Measurements from ENCODE around the gene ANKRD36C. TPM values are rescaled to one million over a fixed set of nuclear protein-coding genes. Genes with fewer than 3 reads are reported as not detected.
"Not testable (repeated sequence)": the region's sequence is repeated elsewhere in the genome, so short reads cannot be mapped to it uniquely, and the experiment has no call there.

ANKRD36C gene
- total and polyA plus RNA-seq, 2 of the 4 experiments (the other 2 are of a cell fraction): 2.2 to 27.1 TPM

DNA sequence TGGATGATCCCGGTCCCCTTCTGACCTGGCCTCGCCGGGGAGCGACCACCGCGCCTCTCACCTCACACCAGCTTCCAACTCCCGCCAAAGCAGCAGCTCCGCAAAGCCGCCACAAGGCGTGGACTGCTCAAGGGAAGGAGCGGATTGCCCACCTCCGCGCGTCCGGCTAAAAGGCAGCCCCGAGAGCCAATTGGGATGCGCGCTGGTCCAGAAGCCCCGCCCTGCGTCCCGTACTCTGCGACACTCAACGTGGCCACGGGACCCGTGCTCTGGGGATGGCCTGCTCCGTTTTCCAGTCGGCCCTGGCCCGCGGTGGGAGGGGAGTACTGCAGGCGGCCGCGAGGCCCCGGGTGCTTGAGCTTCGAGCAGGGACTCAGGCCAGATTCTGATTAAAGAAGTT is 43.2 kb upstream of the ANKRD36C start, which contains the start of gene GPAT2:
GPAT2 (minus strand) TSS at position 125 of the 400 bp plus-strand sequence. CDS start 2,557 bp downstream, outside the sequence.
- H3K9ac ChIP-seq (ENCODE audit: low read depth, low read length); H2BK15ac ChIP-seq (ENCODE audit: low read depth, low read length); H4K5ac ChIP-seq (ENCODE audit: low read depth, low read length); H2BK120ac ChIP-seq (ENCODE audit: low read depth, low read length); H3K18ac ChIP-seq (ENCODE audit: low read depth, low read length); POLR2A ChIA-PET (ENCODE audit: unreplicated experiment); H3K36me3 ChIP-seq (ENCODE audit: control insufficient read depth, insufficient read depth, low read length); DNase-seq; H2AK5ac ChIP-seq (ENCODE audit: low read depth, low read length); H3K27ac ChIP-seq (ENCODE audit: insufficient read depth, low read length); H2BK20ac ChIP-seq (ENCODE audit: low read depth, low read length); H3K23ac ChIP-seq (ENCODE audit: low read depth, low read length); H4K20me1 ChIP-seq (ENCODE audit: insufficient read depth, low read length); H3K9me1 ChIP-seq (ENCODE audit: insufficient read depth, low read length); H4K8ac ChIP-seq (ENCODE audit: low read depth in 2 of 2, low read length in 2 of 2); H3K56ac ChIP-seq (ENCODE audit: extremely low read depth, insufficient read depth, low read length); H4K91ac ChIP-seq (ENCODE audit: insufficient read depth, low read depth, low read length); H3K79me1 ChIP-seq (ENCODE audit: low read depth in 1 of 2, low read length in 2 of 2); intact Hi-C loops (cut with micrococcal nuclease); dilution Hi-C loops (cut with HindIII; ENCODE audit: low sequenced_read_pairs, unreplicated experiment); H2AK9ac ChIP-seq (replicated peaks; ENCODE audit: low read depth, low read length, poor library complexity); BruUV-seq (replicated peaks); in situ Hi-C loops (cut with MboI; ENCODE audit: low sequenced_read_pairs); H3K9me3 ChIP-seq (ENCODE audit: control insufficient read depth, insufficient read depth, low read length); CTCF ChIA-PET; H3K27me3 ChIP-seq (ENCODE audit: control insufficient read depth, insufficient read depth, low read length); H3K4me3 ChIP-seq (ENCODE audit: insufficient read depth, low read depth, low read length); H2AFZ ChIP-seq (replicated peaks; ENCODE audit: low read length, poor library complexity); H2BK5ac ChIP-seq (ENCODE audit: low read depth, low read length, poor library complexity, severe bottlenecking); H3K4ac ChIP-seq (ENCODE audit: low read depth, low read length); H3K4me2 ChIP-seq (ENCODE audit: low read depth, low read length); H3K14ac ChIP-seq (replicated peaks; ENCODE audit: low read depth, low read length); ATAC-seq (ENCODE audit: low read depth); H3K4me1 ChIP-seq (ENCODE audit: control insufficient read depth, insufficient read depth, low read length): not testable (repeated sequence)
- WGBS, 2 experiments (ENCODE audit: extremely low coverage in 2 of 2, insufficient read length in 1 of 2): no CpG with 5 or more reads among the region's 34 CpGs

DNA sequence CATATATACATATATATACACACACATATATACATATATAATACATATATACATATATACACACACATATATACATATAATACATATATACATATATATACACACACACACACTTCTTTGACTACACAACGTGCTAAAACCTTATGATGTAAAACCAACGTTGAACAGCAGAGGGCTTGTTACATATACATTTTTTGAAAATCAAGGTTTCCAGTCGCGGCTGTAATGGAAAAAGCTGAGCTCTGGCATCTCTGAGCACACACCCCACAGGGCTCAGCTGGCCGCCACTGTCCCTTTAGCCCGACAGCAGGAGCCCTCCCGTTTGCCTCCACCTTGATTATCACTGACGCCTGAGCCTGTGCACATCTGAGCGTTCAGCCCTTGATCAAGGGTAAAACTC is 42.4 kb upstream of the ANKRD36C start:
- H3K4ac ChIP-seq (ENCODE audit: low read depth, low read length); BruUV-seq (replicated peaks); H3K56ac ChIP-seq (ENCODE audit: extremely low read depth, insufficient read depth, low read length); H3K4me3 ChIP-seq (ENCODE audit: insufficient read depth, low read depth, low read length); H2BK120ac ChIP-seq (ENCODE audit: low read depth, low read length); H2AK5ac ChIP-seq (ENCODE audit: low read depth, low read length); H3K4me2 ChIP-seq (ENCODE audit: low read depth, low read length); H3K79me1 ChIP-seq (ENCODE audit: low read depth in 1 of 2, low read length in 2 of 2); CTCF ChIA-PET; DNase-seq; H3K14ac ChIP-seq (replicated peaks; ENCODE audit: low read depth, low read length); H4K5ac ChIP-seq (ENCODE audit: low read depth, low read length); H2BK5ac ChIP-seq (ENCODE audit: low read depth, low read length, poor library complexity, severe bottlenecking); H3K27me3 ChIP-seq (ENCODE audit: control insufficient read depth, insufficient read depth, low read length); H3K9ac ChIP-seq (ENCODE audit: low read depth, low read length); H3K23ac ChIP-seq (ENCODE audit: low read depth, low read length); H3K9me1 ChIP-seq (ENCODE audit: insufficient read depth, low read length); H3K4me1 ChIP-seq (ENCODE audit: control insufficient read depth, insufficient read depth, low read length); H3K18ac ChIP-seq (ENCODE audit: low read depth, low read length); in situ Hi-C loops (cut with MboI; ENCODE audit: low sequenced_read_pairs); H4K20me1 ChIP-seq (ENCODE audit: insufficient read depth, low read length); POLR2A ChIA-PET (ENCODE audit: unreplicated experiment); H3K27ac ChIP-seq (ENCODE audit: insufficient read depth, low read length); H2BK20ac ChIP-seq (ENCODE audit: low read depth, low read length); dilution Hi-C loops (cut with HindIII; ENCODE audit: low sequenced_read_pairs, unreplicated experiment); intact Hi-C loops (cut with micrococcal nuclease); H3K9me3 ChIP-seq (ENCODE audit: control insufficient read depth, insufficient read depth, low read length); H2AK9ac ChIP-seq (replicated peaks; ENCODE audit: low read depth, low read length, poor library complexity); H4K8ac ChIP-seq (ENCODE audit: low read depth in 2 of 2, low read length in 2 of 2); H4K91ac ChIP-seq (ENCODE audit: insufficient read depth, low read depth, low read length); H2AFZ ChIP-seq (replicated peaks; ENCODE audit: low read length, poor library complexity); H3K36me3 ChIP-seq (ENCODE audit: control insufficient read depth, insufficient read depth, low read length); H2BK15ac ChIP-seq (ENCODE audit: low read depth, low read length): not testable (repeated sequence)
- ATAC-seq (ENCODE audit: low read depth): peak; percentile 65
- no CpG with 5 or more reads among the region's 9 CpGs for WGBS, 2 experiments (ENCODE audit: extremely low coverage in 2 of 2, insufficient read length in 1 of 2)
